EL (cell line): Measurements from ENCODE around the gene NFYB.
A peak's percentile ranks its signal among the peaks of the same experiment; 100 is the strongest.
"Not testable (repeated sequence)": the region's sequence is repeated elsewhere in the genome, so short reads cannot be mapped to it uniquely, and the experiment has no call there.

Source experiments
- DNase-seq: peaks from one replicate; pipeline ENCODE4 v3.0.0-alpha.2; 2016

NFYB gene

GRCh38 chr12:104155711-104156555 is 17.9 kb upstream of the NFYB start:
- no peak for DNase-seq

GRCh38 chr12:104154806-104155205 is 16.8 kb upstream of the NFYB start:
- no peak for DNase-seq

DNA sequence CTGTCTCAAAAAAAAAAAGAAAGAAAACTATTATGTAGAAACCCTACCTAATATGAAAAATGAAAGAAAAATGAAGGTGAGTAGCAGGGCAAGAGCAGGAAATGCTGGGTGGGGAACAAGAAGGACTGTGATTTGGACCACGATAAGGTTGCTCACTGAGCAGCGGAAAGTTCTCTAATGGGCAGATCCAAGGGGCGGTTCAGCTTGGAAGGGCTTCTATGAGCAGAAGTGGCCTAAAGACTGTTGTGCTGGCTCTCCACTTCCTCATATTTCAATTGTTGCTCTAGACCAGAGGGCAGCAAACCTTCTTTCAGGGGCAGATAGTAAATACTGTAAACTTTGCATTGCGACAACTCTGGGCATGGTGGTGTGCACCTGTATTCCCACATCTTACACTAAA is 16.3 kb upstream of the NFYB start:
- DNase-seq = no peak

DNA sequence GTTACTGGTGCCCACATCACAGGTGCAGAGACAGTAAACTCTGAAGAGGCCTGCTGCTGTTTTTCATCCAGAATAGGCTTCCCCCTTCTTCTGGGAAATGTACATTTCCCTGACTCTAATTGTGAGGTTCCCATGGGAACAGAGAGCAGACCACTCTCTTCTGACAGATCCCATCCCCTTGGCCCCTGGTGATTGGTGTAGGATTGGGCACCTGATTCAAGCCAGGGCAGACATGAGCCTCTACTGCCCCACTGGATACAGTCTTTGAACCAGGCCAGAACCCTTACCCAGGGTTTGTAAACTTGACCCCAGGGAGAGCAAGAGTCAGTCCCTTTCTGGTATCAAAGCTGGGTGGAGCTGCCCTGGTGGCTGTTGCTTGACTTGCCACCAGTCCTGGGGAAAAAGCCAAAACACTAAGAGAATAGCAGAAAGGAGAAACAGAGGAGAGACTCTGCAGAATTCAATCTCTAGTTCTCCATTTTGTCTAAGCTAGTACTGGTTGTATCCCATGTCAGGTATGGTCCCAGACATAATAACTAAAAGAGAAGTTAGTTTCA is 14.8 kb upstream of the NFYB start:
- no peak for DNase-seq

DNA sequence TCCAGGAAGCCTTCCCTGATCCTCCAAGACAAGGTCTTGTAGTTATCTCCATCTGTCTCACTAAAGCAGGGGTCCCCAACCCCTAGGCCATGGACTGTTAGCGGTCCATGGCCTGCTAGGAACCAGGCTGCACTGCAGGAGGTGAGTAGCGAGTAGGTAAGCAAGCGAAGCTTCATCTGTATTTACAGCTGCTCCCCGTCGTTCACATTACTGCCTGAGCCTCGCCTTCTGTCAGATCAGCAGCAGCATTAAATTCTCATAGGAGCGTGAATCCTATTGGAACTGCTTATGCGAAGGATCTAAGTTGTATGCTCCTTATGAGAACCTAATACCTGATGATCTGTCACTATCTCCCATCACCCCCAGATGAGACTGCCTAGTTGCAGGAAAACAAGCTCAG is 12.4 kb upstream of the NFYB start:
- DNase-seq = no peak

GRCh38 chr12:104147346-104147745 is 9.3 kb upstream of the NFYB start:
- DNase-seq = no peak

GRCh38 chr12:104143918-104144317 is 5.9 kb upstream of the NFYB start:
- DNase-seq = no peak

- no peak for DNase-seq
Observed at GRCh38 chr12:104143002-104143401, 5.0 kb upstream of the NFYB start.

DNA sequence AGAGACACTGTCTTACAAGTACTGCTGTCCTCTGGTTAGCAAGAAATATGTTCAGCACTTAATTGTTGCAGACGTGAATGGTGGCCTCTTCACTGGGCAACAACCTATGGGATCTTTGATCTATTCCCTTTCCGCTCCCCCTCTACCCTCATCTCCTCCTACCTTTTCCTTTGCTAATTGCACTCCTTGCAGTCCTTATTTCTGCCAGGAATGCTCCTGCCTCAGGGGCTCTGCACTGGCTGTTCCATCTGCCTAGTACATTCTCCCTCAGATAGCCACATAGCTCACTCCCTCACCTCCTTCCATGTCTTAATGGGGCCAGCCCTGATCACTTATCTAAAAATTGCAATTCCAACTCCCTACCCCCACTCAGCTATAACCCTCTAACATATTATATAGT is 4.5 kb upstream of the NFYB start:
- no peak for DNase-seq

GRCh38 chr12:104138797-104139152 is 765 bp upstream of the NFYB start:
- no peak for DNase-seq

DNA sequence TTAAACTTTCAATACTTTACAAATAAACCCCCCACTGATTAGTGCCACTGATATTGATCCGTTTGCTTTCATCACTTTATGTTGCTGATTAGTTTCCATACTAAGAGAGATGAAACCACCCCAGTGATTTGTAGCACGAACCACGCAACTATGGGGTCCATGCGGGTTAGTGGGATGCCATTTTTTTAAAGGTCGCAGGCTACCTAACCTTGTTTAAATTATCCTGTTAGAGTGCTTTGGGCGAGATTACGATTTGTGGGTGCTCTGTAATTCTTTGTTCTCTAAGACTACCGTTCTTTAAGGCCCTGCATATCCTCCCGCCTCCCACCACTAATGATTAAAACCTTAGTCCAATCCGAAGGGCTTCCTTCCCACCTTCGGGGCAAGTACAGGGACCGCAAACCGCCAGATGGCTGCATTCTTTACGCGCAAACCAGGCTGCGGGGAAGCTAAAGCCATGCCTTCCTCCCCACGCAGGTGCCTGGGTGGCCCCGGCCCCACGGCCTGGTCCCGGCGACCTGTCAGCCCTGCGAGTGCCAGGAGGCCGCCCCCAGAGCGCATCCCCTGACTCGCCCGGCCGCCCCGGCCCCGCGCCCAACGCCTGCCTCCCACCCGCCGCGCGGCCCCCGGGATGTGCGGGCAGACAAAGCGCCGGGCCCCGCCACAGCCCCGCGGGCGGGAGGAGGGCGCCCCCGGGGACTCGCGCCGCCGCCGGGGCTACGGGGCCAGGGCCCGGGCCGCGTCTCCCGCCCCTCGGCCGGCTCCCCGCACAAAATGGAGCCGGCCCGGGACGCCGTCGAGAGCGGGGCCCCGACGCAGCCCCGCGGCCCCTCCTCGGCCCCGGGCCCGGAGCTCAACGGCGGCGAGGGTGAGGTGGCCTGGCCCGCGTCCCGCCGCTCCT is 759 bp downstream of the NFYB start:
- peak; percentile 77 for DNase-seq

DNA sequence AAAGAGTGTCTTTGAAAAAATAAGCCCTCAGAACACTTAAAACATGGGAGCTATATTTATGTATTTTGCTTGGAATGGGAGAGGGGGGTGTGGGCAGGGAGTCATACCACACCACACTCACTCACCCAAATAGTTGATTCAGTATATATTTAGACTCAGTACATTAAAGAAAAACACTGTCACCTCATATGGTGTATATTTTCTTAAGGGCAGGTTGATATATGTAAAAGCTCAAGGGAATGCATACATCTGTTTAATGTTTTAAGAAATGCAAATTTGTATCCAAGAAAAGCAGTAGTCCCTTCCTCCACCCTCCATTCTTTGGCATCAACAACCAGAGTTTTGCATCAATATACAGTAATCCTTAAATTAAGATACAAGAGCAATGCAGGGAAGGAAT is 1.4 kb downstream of the NFYB start:
- DNase-seq = peak; percentile 30

DNA sequence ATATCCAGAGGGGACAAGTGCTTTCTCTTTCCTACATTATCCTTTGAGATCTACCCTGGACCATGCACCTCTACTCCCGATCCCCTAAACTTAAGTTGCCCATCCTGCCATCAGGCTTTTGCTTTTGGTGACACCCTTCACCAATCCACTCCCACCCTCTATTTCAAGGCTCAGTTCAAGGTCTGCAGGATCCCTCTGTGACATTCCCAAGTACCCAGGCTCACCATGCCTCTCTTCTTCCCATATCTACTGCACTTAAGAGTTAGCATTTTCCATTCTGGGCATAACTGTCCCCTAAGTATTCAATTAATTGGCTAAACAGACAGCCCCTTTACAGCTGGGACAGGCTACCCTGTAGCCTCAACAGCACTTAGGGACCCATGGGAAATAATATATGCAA is 3.1 kb downstream of the NFYB start:
- DNase-seq = no peak

GRCh38 chr12:104133866-104134265 is 4.1 kb downstream of the NFYB start:
- DNase-seq = peak; percentile 64

DNA sequence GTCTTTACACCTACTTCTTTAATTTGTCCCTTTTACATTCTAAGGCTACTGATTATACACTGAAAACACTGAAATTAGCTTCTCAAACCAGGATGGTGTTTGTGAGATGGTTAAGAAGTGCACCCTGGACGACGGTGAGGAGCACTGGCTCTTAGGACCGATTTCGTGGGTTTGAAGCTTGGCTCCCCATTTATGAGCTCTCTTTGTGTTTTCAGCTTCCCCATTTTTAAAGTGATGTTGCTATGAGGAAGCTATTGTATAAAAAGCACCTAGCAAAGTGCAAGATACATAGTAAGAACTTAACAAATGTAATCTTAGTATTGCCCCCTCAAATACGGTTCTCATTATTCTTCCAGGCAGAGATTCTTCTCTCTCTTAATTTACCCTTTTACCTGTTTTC is 4.7 kb downstream of the NFYB start:
- DNase-seq = no peak

GRCh38 chr12:104132351-104132956 is 5.6 kb downstream of the NFYB start:
- no peak for DNase-seq

DNA sequence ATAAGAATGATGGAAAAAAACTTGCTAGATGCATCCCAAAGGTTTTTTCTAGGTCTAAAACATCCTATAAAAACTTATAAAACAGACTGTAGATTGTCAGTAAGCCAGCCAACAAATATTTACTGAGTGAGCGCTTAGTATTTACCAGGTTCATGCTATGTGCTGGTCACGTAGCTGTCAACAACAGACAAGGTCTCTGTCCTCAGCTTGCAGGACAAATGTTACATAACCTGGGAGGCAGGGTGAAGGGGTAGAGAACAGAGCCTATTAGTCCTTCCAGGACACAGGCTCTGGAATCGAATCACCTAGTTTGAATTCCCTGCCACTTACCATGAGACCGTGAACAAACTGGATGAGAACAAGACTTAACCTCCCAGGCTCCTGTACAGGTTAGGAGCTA is 6.4 kb downstream of the NFYB start:
- no peak for DNase-seq

GRCh38 chr12:104130760-104131159 is 7.2 kb downstream of the NFYB start:
- peak; percentile 15 for DNase-seq

- DNase-seq = no peak
Observed at GRCh38 chr12:104126548-104126947, 11.5 kb downstream of the NFYB start.

DNA sequence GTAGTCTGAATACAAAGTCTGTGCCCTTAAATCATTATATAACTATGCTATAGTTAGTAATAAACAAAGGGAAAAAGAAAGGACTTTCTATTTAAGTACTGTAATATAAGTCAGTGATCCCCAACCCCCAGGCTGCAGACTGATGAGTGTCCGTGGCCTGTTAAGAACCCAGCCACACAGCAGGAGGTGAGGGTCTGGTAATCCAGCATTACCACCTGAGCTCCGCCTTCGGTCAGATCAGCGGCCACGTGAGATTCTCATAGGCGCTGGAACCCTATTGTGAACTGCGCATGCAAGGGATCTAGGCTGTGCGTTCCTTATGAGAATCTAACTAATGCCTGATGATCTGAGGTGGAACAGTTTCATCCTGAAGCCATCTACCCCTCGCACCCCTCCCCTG is 15.7 kb downstream of the NFYB start:
- no peak for DNase-seq

GRCh38 chr12:104121001-104121400 is 17.0 kb downstream of the NFYB start:
- peak; percentile 81 for DNase-seq

DNA sequence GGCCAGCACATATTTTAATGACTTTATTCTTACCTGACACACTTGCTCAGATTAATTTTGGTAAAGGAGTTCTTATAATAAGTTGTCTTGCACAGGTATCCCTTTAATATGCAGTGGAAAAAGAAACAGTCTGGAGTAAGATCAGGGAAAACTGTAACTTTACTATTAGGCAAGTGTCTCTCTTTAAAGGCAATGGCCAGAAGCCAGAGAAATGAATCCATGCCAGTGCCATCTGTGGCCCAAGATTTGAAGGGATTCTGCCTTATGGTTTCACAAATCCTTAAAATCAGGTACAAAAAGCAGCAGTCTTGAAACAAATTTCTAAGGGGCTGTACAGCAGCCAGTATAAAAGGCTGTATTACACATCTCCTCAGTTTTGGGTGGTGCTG is 22.4 kb downstream of the NFYB start:
- DNase-seq = no peak

- not testable (repeated sequence) for DNase-seq
Observed at GRCh38 chr12:104114834-104115586, 23.0 kb downstream of the NFYB start.
